ENCODE measurements around the gene GIMAP5. TPM values are rescaled to one million over a fixed set of nuclear protein-coding genes. Genes with fewer than 3 reads are reported as not detected.

The GIMAP5 gene
- total RNA-seq, 1 experiment from 2014 or later, result 0.24 TPM

- Mint-ChIP-seq H3K4me3 (no peak overlapping the region), H3K9me3 (no peaks in the 10 kb centered on the region; the same call in none of the 2 replicates), H3K27ac (no peak overlapping the region), H3K4me1 (no peaks in the 10 kb centered on the region), H3K27me3 (ENCODE audit: low read depth) (peaks cover 11% of the 10 kb centered on the region), H3K36me3 (no peaks in the 10 kb centered on the region)
- POLR2A ChIA-PET, result no interaction called here
- ATAC-seq, result no peak
- DNase-seq (ENCODE audit: low spot score), result no peak
- TF ChIP-seq, protein P1, sequence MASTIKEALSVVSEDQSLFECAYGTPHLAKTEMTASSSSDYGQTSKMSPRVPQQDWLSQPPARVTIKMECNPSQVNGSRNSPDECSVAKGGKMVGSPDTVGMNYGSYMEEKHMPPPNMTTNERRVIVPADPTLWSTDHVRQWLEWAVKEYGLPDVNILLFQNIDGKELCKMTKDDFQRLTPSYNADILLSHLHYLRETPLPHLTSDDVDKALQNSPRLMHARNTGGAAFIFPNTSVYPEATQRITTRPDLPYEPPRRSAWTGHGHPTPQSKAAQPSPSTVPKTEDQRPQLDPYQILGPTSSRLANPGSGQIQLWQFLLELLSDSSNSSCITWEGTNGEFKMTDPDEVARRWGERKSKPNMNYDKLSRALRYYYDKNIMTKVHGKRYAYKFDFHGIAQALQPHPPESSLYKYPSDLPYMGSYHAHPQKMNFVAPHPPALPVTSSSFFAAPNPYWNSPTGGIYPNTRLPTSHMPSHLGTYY (CRISPR knock-in tag; IDR thresholded peaks at IDR 0.05), result no peak
- no peak for TF ChIP-seq RORB (CRISPR knock-in tag; IDR thresholded peaks at IDR 0.05)
- TF ChIP-seq JAZF1 (CRISPR knock-in tag; IDR thresholded peaks at IDR 0.05), result no peak
- no peak for TF ChIP-seq ZNF232 (CRISPR knock-in tag; IDR thresholded peaks at IDR 0.05)
- TF ChIP-seq NR2C2 (CRISPR knock-in tag; IDR thresholded peaks at IDR 0.05), result no peak
- TF ChIP-seq IRF2 (CRISPR knock-in tag; IDR thresholded peaks at IDR 0.05; ENCODE audit: borderline replicate concordance, low read depth), result no peak
- TF ChIP-seq, protein P2, sequence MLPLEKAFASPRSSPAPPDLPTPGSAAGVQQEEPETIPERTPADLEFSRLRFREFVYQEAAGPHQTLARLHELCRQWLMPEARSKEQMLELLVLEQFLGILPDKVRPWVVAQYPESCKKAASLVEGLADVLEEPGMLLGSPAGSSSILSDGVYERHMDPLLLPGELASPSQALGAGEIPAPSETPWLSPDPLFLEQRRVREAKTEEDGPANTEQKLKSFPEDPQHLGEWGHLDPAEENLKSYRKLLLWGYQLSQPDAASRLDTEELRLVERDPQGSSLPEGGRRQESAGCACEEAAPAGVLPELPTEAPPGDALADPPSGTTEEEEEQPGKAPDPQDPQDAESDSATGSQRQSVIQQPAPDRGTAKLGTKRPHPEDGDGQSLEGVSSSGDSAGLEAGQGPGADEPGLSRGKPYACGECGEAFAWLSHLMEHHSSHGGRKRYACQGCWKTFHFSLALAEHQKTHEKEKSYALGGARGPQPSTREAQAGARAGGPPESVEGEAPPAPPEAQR (CRISPR knock-in tag; IDR thresholded peaks at IDR 0.05), result no peak
- TF ChIP-seq, protein P3, sequence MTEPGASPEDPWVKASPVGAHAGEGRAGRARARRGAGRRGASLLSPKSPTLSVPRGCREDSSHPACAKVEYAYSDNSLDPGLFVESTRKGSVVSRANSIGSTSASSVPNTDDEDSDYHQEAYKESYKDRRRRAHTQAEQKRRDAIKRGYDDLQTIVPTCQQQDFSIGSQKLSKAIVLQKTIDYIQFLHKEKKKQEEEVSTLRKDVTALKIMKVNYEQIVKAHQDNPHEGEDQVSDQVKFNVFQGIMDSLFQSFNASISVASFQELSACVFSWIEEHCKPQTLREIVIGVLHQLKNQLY (CRISPR knock-in tag; IDR thresholded peaks at IDR 0.05), result no peak
- no peak for TF ChIP-seq MAX (CRISPR knock-in tag; IDR thresholded peaks at IDR 0.05)
- TF ChIP-seq ETV6 (CRISPR knock-in tag; IDR thresholded peaks at IDR 0.05), result no peak
- CTCF ChIA-PET, result interaction anchor here (0.6 to 2.0 kb wide), 3 partner anchors 13 to 197 kb away, joined by 3 to 6 read pairs (median 4); no protein-coding TSS in a partner anchor
These were observed 54.7 kb downstream of the GIMAP5 start for GRCh38 chr7:150791746-150792452.

Other genes starting within 250 kb of the GIMAP5 start
- gene GIMAP7, start 222.5 kb upstream of the GIMAP5 start, total RNA-seq (2021), result 0.37 to 0.48 TPM (median 0.37 TPM) in 3 replicates
- 0.28 to 0.39 TPM (median 0.30 TPM) in 3 replicates for gene GIMAP4, start 170.0 kb upstream of the GIMAP5 start, total RNA-seq (2021)
- gene GIMAP6, start 105.0 kb upstream of the GIMAP5 start, total RNA-seq (2021), result 0.13 to 0.18 TPM (median 0.14 TPM) in 3 replicates
- 0.15 to 0.37 TPM (median 0.18 TPM) in 3 replicates for gene GIMAP2, start 51.7 kb upstream of the GIMAP5 start, total RNA-seq (2021)
- gene GIMAP1, start 20.8 kb upstream of the GIMAP5 start, total RNA-seq (2021), result 0.05 to 0.09 TPM in 2 of 3 replicates, not detected in the other
- 1.0 to 1.6 TPM (median 1.3 TPM) in 3 replicates for gene TMEM176B, start 62.9 kb downstream of the GIMAP5 start, total RNA-seq (2021)
- gene TMEM176A, start 63.4 kb downstream of the GIMAP5 start, total RNA-seq (2021), result 0.30 to 0.74 TPM (median 0.64 TPM) in 3 replicates
- gene AOC1, start 115.1 kb downstream of the GIMAP5 start, total RNA-seq (2021), result 0.17 to 0.39 TPM (median 0.23 TPM) in 3 replicates
- gene KCNH2, start 240.9 kb downstream of the GIMAP5 start, total RNA-seq (2021), result 13.9 to 16.2 TPM (median 14.6 TPM) in 3 replicates